Cardiac muscle cell (in vitro differentiated cells and primary cell): ENCODE measurements around the gene BRMS1. TPM values are rescaled to one million over a fixed set of nuclear protein-coding genes. Genes with fewer than 3 reads are reported as not detected.
"Not testable (repeated sequence)": the region's sequence is repeated elsewhere in the genome, so short reads cannot be mapped to it uniquely, and the experiment has no call there.

Source experiments
- DNase-seq, 2 donors: peaks; one replicate each; pipeline versions ENCODE4 v3.0.0 to v3.0.0-alpha.2; 2010 to 2017; ENCODE audit warnings: low read depth in 1 of 2, low spot score in 1 of 2
- H3K27ac ChIP-seq: fragments of 200-600 bp; sonication (generic); 2 replicates; pipeline ENCODE4 v1.5.1; 2016
- H3K27me3 ChIP-seq: fragments of 200-600 bp; sonication (generic); 2 replicates; pipeline ENCODE4 v1.6.0; 2016; ENCODE audit warnings: control low read depth
- H3K36me3 ChIP-seq: fragments of 200-600 bp; sonication (generic); 2 replicates; pipeline ENCODE4 v1.5.1; 2016; ENCODE audit warnings: control low read depth
- H3K4me1 ChIP-seq: fragments of 200-600 bp; sonication (generic); 2 replicates; pipeline ENCODE4 v1.8.1; 2017; ENCODE audit warnings: low read depth, mild to moderate bottlenecking, mixed run types
- H3K4me3 ChIP-seq: fragments of 200-600 bp; sonication (generic); 2 replicates; pipeline ENCODE4 v1.5.1; 2016; ENCODE audit warnings: mild to moderate bottlenecking
- H3K9me3 ChIP-seq: fragments of 200-600 bp; sonication (generic); 2 replicates; pipeline ENCODE4 v1.5.1; 2017; ENCODE audit warnings: low read depth, mild to moderate bottlenecking, control low read depth
- polyA plus RNA-seq: library from polyadenylated mRNA; unstranded; fragments of >200 nt; fragmentation: Nextera tagmentation; extraction: Ambion mirVana; gene quantifications from 2 replicates; pipeline ENCODE4 v1.2.1, GENCODE V29; 2016
- total RNA-seq: library from RNA; depleted of rRNA; stranded (reverse); fragments of >200 nt; gene quantifications from 2 replicates; pipeline ENCODE4 v1.2.3, GENCODE V29; 2016
- TF ChIP-seq, protein P1 (sequence below): IDR thresholded peaks from 2 replicates; pipeline ENCODE4 v1.5.1; 2012; ENCODE audit warnings: low read depth, mild to moderate bottlenecking, low read length

BRMS1 gene
- total and polyA plus RNA-seq, 2 experiments from 2014 or later: 33.2 to 33.8 TPM

- peaks cover 28% of the 10 kb centered on the region for H3K4me1 ChIP-seq
- H3K9me3 ChIP-seq: no peaks in the 10 kb centered on the region
- no peak for DNase-seq
Observed at GRCh38 chr11:66314186-66314501, 30.8 kb downstream of the BRMS1 start.

GRCh38 chr11:66313321-66314185, 31.4 kb downstream of the BRMS1 start:
- Histone ChIP-seq H3K4me1 (peaks cover 28% of the 10 kb centered on the region), H3K9me3 (no peaks in the 10 kb centered on the region), H3K27ac (peak overlapping the region; percentile 87), H3K27me3 (no peaks in the 10 kb centered on the region), H3K4me3 (peak overlapping the region; percentile 4), H3K36me3 (no peaks in the 10 kb centered on the region)
- TF ChIP-seq, protein P1, sequence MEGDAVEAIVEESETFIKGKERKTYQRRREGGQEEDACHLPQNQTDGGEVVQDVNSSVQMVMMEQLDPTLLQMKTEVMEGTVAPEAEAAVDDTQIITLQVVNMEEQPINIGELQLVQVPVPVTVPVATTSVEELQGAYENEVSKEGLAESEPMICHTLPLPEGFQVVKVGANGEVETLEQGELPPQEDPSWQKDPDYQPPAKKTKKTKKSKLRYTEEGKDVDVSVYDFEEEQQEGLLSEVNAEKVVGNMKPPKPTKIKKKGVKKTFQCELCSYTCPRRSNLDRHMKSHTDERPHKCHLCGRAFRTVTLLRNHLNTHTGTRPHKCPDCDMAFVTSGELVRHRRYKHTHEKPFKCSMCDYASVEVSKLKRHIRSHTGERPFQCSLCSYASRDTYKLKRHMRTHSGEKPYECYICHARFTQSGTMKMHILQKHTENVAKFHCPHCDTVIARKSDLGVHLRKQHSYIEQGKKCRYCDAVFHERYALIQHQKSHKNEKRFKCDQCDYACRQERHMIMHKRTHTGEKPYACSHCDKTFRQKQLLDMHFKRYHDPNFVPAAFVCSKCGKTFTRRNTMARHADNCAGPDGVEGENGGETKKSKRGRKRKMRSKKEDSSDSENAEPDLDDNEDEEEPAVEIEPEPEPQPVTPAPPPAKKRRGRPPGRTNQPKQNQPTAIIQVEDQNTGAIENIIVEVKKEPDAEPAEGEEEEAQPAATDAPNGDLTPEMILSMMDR: peak; percentile 39
- DNase-seq: peak; percentile 54 to 74

More at GRCh38 chr11:66314186-66314501, 30.8 kb downstream of the BRMS1 start:
- Histone ChIP-seq H3K4me3 (no peak overlapping the region), H3K27ac (peak overlapping the region; percentile 87), H3K36me3 (no peaks in the 10 kb centered on the region), H3K27me3 (no peaks in the 10 kb centered on the region)
- TF ChIP-seq, protein P1: no peak

DNA sequence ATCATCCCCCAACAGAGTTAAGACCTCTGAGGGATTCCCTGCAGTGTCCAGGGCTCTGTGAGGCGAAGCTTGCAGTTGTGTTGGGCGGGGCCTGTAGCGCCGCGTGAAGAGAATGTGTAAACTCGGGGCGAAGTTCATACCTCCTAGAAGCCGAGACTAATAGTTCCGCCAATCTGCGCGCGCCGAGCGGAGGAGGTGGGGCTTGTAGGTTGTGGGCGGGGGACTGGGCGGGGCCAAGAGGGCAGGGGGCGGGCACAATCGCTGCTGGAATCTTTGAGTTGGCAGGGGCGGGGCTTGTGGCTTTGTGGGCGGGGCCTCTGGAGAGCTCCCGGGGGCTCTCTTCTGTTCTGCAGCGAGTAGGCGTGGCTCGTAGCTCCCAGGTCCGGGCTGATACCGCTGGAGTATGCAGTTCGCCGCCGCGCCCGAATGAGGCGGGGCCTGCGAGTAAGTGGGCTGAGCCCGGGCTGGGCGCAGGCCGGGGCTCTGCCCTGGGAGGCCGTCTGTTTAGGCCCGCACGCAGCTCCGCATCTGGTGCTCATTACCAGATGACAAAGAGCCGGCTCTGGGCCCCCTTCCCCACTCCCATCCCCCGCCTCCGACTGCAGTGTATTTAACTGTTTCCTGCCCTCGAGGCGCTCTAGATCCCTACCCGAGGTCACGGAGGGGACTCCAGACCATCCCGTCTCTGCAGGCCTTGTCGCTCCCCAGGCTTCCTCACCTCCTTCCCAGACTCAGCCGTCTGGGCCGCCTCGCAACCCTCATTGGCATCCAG, 32.2 kb downstream of the BRMS1 start:
- H3K27ac ChIP-seq: peak overlapping the region; percentile 87
- TF ChIP-seq, protein P1: no peak

GRCh38 chr11:66311965-66312548, 32.8 kb downstream of the BRMS1 start:
- H3K4me1 ChIP-seq: peaks cover 17% of the 10 kb centered on the region
- no peaks in the 10 kb centered on the region for H3K27me3 ChIP-seq
- H3K9me3 ChIP-seq: no peaks in the 10 kb centered on the region
- peak overlapping the region; percentile 49 for H3K4me3 ChIP-seq
- DNase-seq: peak; percentile 95 to 97
- no peaks in the 10 kb centered on the region for H3K36me3 ChIP-seq
- H3K27ac ChIP-seq: peak overlapping the region; percentile 84
- TF ChIP-seq, protein P1: peak; percentile 95

More for the DNA sequence above, 32.2 kb downstream of the BRMS1 start:
- Histone ChIP-seq H3K9me3 (no peaks in the 10 kb centered on the region), H3K4me1 (peaks cover 24% of the 10 kb centered on the region), H3K36me3 (no peaks in the 10 kb centered on the region), H3K27me3 (no peaks in the 10 kb centered on the region), H3K4me3 (peak overlapping the region; percentile 49)
- peak; percentile 99 to 100 for DNase-seq

DNA sequence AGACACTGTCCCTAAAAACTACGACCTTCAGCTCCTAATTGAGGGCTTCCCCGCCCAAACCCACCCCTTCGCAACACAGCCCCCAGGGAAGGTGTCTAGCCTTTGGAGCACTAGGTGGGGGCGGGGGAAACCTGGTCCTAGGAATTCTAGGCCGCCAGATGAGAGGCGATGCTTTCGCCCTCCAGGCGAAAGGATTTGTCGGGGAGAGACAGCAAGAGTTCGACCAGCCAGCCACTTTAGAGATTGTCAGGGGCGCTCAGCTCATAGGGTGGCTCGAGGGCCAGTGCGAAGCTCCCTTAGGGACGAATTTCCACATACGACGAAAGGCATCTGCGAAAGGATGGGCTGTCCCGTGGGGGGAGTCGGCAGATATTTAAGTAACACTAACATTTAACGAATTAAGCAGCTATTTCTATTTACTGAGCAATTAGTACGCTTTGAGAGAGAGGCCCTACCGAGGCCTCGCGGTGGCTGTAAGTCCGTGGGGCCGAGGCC, 33.4 kb downstream of the BRMS1 start:
- Histone ChIP-seq H3K27ac (peak overlapping the region; percentile 84), H3K27me3 (no peaks in the 10 kb centered on the region), H3K4me3 (peak overlapping the region; percentile 49), H3K9me3 (no peaks in the 10 kb centered on the region), H3K36me3 (no peaks in the 10 kb centered on the region), H3K4me1 (peaks cover 14% of the 10 kb centered on the region)
- DNase-seq: no peak
- TF ChIP-seq, protein P1: no peak

- not testable (repeated sequence) for H3K36me3 ChIP-seq, DNase-seq, H3K9me3 ChIP-seq, H3K27me3 ChIP-seq, H3K4me3 ChIP-seq
- H3K4me1 ChIP-seq: peaks cover 12% of the 10 kb centered on the region
- H3K27ac ChIP-seq: peak overlapping the region; percentile 84
Observed at GRCh38 chr11:66310803-66311440, 34.0 kb downstream of the BRMS1 start.
